K562 (cell line): ENCODE measurements around the gene ADK. TPM values are rescaled to one million over a fixed set of nuclear protein-coding genes. Genes with fewer than 3 reads are reported as not detected.
A peak's percentile ranks its signal among the peaks of the same experiment; 100 is the strongest.

ENCODE experiments used
- ARID2 ChIP-seq: fragments of 450-650 bp; IDR thresholded peaks from 2 replicates; pipeline ENCODE4 v1.6.1; 2017; ENCODE audit warnings: antibody characterized with exemption, mild to moderate bottlenecking
- ARNT ChIP-seq, 2 experiments: fragments of 450-650 bp; IDR thresholded peaks; 2 replicates each; pipeline ENCODE4 v1.6.1; 2016; ENCODE audit warnings: mild to moderate bottlenecking in 1 of 2
- HEY1 ChIP-seq: fragments of 250-450 bp; sonication (Bioruptor Pico); IDR thresholded peaks from 2 replicates; pipeline ENCODE4 v1.5.0; 2020; ENCODE audit warnings: mild to moderate bottlenecking, moderate library complexity, borderline replicate concordance
- PCBP1 ChIP-seq: fragments of 200-400 bp; formaldehyde crosslinking; IDR thresholded peaks from 2 replicates; pipeline ENCODE4 v1.6.1; 2018; ENCODE audit warnings: mild to moderate bottlenecking, low read depth, low read length; ENCODE audit not compliant: poor library complexity, severe bottlenecking
- SNRNP70 ChIP-seq: fragments of 200-400 bp; formaldehyde crosslinking; optimal IDR thresholded peaks from 2 replicates; pipeline ENCODE3; 2017; ENCODE audit warnings: low read depth, low read length
- ZNF263 ChIP-seq: sonication (generic); formaldehyde crosslinking; IDR thresholded peaks from 2 replicates; pipeline ENCODE4 v1.8.0; 2022; ENCODE audit warnings: mild to moderate bottlenecking, missing genetic modification reagents, borderline replicate concordance
- polyA plus RNA-seq, 8 experiments: library from polyadenylated mRNA; depleted of rRNA in 4 of 8; stranded (reverse) in 5 of 8; unstranded in 3 of 8; fragments of >200 nt; fragmentation: Nextera tagmentation in 2 of 8; fragmentation: Illumina TruSeq in 1 of 8; extraction: Ambion mirVana in 2 of 8; extraction: Trizol in 1 of 8; gene quantifications; 2 replicates each; pipeline versions ENCODE4 v1.2.1 to v1.2.3, GENCODE V29; 2011 to 2014; ENCODE audit warnings: inconsistent platforms in 1 of 8, missing spikeins in 1 of 8
- total RNA-seq, 7 experiments: library from RNA; depleted of rRNA in 6 of 7; stranded (reverse); fragments of >200 nt in 6 of 7; fragmentation: Illumina TruSeq in 2 of 7; extraction: Trizol in 2 of 7; gene quantifications; 2 replicates each; pipeline versions ENCODE4 v1.2.1 to v1.2.3, GENCODE V29; 2011 to 2021; ENCODE audit warnings: low replicate concordance in 1 of 7
- TF ChIP-seq, protein P1 (sequence below): fragments of 250-450 bp; sonication (Bioruptor Pico); IDR thresholded peaks from 2 replicates; pipeline ENCODE4 v1.4.0; 2020
- TF ChIP-seq, protein P2 (sequence below): fragments of 250-450 bp; sonication (Bioruptor Pico); IDR thresholded peaks from 2 replicates; pipeline ENCODE4 v1.8.0; 2022; ENCODE audit warnings: moderate library complexity, mild to moderate bottlenecking, inconsistent platforms
- TF ChIP-seq, protein P3 (sequence below): sonication (generic); formaldehyde crosslinking; IDR thresholded peaks from 2 replicates; pipeline ENCODE4 v1.8.0; 2022; ENCODE audit warnings: missing genetic modification reagents, mild to moderate bottlenecking, moderate library complexity, borderline replicate concordance
- TF ChIP-seq, protein P4 (sequence below): sonication (generic); formaldehyde crosslinking; IDR thresholded peaks from 2 replicates; pipeline ENCODE4 v1.8.0; 2022; ENCODE audit warnings: mild to moderate bottlenecking, missing genetic modification reagents
- TF ChIP-seq, protein P5 (sequence below): fragments of 250-450 bp; sonication (Bioruptor Pico); IDR thresholded peaks from 2 replicates; pipeline ENCODE4 v1.5.0; 2021; ENCODE audit warnings: mild to moderate bottlenecking, moderate library complexity
- TF ChIP-seq, protein P6 (sequence below): fragments of 450-650 bp; formaldehyde crosslinking; conservative IDR thresholded peaks from 2 replicates; pipeline ENCODE4 v1.4.0; 2022; ENCODE audit warnings: mild to moderate bottlenecking, missing genetic modification characterization

Gene ADK
- total and polyA plus RNA-seq, 9 of the 15 experiments (the other 6 are each of a cell fraction or from before 2014, with no cell fraction given): 54.2 to 97.8 (median 73.6) TPM

DNA sequence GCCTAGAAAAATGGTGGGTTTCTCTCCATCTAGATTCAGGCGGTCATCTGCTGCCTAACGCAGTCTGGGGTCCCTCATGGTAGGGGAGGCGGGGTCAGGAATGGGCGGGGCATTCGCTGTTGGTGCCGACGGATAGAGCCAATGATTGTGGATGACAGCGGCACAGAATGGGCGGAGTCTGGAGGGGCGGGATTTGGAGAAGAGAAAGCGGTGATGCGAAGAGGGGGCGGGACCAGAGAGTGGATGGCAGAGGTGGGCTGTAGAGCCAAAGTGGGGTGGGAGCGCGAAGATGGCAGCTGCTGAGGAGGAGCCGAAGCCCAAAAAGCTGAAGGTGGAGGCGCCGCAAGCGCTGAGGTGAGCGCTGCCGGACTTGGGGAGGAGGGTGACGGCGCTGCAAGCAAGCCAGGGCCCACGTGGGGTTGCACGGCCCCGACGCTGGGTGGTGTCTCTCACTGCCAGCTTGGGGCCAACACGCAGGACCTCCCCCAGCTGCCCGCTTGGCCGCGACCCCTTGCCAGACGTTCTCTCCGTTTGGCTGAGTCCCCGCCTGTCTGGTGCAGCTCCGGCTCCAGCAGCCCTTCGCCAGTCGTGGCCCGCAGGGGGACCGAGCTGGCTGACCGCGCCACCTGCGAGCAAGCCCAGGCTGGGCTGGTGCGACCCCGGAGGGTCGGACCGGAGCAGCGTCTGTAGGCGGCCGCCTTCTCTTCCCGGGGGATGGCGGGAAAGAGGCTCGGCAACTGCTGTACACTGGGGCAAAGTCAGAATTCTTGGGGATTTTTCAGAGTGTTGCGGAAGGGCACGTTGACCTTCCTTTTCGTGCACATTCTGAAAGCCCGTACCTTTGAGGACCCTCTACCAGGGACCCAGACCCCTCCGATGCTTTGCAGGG, at the start of gene ADK (continued):
- TF ChIP-seq, protein P1, sequence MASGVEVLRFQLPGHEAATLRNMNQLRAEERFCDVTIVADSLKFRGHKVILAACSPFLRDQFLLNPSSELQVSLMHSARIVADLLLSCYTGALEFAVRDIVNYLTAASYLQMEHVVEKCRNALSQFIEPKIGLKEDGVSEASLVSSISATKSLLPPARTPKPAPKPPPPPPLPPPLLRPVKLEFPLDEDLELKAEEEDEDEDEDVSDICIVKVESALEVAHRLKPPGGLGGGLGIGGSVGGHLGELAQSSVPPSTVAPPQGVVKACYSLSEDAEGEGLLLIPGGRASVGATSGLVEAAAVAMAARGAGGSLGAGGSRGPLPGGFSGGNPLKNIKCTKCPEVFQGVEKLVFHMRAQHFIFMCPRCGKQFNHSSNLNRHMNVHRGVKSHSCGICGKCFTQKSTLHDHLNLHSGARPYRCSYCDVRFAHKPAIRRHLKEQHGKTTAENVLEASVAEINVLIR (CRISPR knock-in tag): no peak
- TF ChIP-seq PCBP1 (peak; percentile 35), ARNT (IDR thresholded peaks at IDR 0.05) (no peak; a peak in 1 of 4 replicates), HEY1 (CRISPR knock-in tag) (no peak), ARID2 (no peak), ZNF263 (CRISPR knock-in tag) (peak; percentile 85), SNRNP70 (no peak)
- TF ChIP-seq, protein P2, sequence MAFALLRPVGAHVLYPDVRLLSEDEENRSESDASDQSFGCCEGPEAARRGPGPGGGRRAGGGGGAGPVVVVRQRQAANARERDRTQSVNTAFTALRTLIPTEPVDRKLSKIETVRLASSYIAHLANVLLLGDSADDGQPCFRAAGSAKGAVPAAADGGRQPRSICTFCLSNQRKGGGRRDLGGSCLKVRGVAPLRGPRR: no peak
- TF ChIP-seq, protein P3, sequence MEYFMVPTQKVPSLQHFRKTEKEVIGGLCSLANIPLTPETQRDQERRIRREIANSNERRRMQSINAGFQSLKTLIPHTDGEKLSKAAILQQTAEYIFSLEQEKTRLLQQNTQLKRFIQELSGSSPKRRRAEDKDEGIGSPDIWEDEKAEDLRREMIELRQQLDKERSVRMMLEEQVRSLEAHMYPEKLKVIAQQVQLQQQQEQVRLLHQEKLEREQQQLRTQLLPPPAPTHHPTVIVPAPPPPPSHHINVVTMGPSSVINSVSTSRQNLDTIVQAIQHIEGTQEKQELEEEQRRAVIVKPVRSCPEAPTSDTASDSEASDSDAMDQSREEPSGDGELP (CRISPR knock-in tag): peak; percentile 78
- TF ChIP-seq, protein P4, sequence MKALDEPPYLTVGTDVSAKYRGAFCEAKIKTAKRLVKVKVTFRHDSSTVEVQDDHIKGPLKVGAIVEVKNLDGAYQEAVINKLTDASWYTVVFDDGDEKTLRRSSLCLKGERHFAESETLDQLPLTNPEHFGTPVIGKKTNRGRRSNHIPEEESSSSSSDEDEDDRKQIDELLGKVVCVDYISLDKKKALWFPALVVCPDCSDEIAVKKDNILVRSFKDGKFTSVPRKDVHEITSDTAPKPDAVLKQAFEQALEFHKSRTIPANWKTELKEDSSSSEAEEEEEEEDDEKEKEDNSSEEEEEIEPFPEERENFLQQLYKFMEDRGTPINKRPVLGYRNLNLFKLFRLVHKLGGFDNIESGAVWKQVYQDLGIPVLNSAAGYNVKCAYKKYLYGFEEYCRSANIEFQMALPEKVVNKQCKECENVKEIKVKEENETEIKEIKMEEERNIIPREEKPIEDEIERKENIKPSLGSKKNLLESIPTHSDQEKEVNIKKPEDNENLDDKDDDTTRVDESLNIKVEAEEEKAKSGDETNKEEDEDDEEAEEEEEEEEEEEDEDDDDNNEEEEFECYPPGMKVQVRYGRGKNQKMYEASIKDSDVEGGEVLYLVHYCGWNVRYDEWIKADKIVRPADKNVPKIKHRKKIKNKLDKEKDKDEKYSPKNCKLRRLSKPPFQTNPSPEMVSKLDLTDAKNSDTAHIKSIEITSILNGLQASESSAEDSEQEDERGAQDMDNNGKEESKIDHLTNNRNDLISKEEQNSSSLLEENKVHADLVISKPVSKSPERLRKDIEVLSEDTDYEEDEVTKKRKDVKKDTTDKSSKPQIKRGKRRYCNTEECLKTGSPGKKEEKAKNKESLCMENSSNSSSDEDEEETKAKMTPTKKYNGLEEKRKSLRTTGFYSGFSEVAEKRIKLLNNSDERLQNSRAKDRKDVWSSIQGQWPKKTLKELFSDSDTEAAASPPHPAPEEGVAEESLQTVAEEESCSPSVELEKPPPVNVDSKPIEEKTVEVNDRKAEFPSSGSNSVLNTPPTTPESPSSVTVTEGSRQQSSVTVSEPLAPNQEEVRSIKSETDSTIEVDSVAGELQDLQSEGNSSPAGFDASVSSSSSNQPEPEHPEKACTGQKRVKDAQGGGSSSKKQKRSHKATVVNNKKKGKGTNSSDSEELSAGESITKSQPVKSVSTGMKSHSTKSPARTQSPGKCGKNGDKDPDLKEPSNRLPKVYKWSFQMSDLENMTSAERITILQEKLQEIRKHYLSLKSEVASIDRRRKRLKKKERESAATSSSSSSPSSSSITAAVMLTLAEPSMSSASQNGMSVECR: peak; percentile 96
- TF ChIP-seq, protein P5, sequence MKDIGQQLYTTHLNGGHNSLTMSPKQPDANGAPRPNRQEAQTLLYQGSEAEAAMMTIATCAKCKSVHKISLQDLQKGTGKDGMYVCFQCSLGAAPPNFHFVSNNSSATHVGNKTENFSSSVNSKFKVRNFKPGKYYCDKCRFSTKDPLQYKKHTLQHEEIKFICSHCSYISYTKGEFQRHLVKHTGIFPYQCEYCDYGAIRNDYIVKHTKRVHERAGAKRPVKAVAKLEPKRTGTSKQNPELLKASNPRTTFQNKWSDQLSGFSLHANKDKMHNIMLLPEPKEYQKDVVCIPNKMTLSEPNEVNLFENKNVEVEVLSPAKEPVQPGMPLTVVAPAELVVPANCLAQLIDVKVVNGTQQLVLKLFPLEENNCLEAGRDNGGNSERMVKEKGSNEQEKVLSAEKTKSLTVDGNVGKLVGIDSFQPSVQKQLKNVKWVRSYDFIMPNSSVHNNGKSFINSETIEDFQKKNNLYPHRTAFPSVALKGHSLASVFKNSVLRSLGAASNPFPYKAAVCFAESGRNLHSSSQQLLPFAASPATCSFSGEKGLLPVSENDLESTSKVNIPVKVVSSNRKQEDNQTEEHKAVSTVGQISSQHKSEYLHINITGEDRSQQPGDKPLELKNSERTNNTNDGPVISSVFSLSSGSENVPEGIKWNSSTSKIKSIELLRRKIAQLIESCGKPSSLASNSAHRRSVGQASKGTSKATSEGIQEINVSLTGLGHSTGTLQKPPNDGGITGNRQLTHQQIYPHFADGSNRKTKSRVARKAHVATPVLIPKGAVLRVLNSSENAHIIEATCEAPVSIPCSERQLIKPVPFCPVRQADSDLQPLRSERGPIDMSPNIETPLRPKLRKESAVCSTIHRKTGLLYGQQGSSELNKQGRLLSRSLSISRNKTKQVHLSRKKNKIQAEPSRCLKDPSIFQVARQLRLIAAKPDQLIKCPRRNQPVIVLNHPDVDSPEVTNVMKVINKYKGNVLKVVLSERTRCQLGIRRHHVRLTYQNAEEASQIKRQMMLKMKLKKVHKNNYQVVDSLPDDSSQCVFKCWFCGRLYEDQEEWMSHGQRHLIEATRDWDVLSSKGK: no peak
- TF ChIP-seq, protein P6, sequence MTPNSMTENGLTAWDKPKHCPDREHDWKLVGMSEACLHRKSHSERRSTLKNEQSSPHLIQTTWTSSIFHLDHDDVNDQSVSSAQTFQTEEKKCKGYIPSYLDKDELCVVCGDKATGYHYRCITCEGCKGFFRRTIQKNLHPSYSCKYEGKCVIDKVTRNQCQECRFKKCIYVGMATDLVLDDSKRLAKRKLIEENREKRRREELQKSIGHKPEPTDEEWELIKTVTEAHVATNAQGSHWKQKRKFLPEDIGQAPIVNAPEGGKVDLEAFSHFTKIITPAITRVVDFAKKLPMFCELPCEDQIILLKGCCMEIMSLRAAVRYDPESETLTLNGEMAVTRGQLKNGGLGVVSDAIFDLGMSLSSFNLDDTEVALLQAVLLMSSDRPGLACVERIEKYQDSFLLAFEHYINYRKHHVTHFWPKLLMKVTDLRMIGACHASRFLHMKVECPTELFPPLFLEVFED (CRISPR knock-in tag): no peak
